ENCODE results near the gene NFILZ.

Gene NFILZ, protein sequence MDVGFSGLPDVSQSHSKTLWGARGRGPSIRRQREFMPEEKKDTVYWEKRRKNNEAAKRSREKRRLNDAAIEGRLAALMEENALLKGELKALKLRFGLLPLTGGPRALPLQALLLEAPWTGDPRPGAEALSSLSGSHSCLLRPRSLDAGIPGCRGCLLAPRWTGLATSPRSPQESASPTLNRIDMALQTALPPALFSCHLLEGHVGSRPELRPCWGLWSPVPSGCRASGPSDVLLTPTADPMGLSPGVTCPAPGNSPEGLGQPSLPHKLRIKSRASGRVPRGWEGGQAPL

DNA sequence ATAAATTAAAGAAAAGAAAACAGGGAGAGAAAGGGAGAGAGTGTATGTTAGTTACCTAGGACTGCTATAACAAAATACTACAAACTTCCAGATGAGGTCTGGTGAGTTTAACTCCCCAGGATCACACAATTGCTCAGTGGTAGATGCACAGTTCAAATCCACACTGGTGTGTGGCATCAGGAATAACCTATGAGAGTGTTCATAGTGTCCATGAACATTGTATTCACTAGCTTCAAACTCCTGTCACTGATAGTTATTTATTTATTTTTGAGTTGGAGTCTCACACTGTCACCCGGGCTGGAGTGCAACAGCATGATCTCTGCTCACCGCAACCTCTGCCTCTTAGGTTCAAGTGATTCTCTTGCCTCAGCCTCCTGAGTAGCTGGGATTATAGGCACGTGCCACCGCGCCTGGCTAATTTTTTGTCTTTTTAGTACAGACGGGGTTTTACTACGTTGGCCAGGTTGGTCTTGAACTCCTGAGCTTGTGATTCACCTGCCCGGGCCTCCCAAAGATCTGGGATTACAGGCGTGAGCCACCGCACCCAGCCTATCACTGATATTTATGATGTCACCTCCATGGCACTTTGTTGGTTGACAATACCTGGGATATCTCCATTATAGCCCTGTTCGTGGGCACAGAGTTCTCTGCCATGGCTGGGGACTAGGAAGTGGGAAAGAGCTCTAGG, at the start of gene NFILZ:
TSS of gene NFILZ (plus strand) at position 638 of the 688 bp plus-strand sequence. CDS start 46,133 bp downstream, outside the sequence.
- no peak for FAIRE-seq

DNA sequence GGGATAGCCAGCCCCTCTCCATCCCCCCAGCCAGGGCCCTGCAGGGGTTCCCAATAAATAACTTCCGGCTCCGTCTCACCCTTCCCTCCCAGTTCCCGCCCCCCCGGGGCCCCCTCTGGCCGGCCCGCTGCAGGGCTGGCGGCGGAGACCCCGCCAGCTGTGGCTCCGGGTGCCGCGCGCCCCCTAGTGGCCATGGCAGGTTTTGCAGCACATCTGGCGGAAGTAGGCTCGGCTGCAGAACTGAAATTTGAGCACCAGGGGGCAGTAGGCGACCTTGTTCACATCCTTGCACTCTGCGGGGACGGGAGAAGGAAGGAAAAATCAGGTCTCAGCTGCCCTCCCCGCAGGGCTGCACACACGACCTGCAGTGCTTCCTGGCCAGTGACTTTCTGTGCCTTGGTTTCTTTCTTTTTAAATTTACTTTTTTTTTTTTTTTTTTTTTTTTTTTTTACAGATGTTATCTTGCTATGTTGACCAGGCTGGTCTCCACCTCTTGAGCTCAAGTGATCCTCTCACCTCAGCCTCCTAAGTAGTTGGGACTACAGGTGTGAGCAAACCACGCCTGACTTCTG, 49.6 kb upstream of the NFILZ start:
- peak; percentile 57 for FAIRE-seq

DNA sequence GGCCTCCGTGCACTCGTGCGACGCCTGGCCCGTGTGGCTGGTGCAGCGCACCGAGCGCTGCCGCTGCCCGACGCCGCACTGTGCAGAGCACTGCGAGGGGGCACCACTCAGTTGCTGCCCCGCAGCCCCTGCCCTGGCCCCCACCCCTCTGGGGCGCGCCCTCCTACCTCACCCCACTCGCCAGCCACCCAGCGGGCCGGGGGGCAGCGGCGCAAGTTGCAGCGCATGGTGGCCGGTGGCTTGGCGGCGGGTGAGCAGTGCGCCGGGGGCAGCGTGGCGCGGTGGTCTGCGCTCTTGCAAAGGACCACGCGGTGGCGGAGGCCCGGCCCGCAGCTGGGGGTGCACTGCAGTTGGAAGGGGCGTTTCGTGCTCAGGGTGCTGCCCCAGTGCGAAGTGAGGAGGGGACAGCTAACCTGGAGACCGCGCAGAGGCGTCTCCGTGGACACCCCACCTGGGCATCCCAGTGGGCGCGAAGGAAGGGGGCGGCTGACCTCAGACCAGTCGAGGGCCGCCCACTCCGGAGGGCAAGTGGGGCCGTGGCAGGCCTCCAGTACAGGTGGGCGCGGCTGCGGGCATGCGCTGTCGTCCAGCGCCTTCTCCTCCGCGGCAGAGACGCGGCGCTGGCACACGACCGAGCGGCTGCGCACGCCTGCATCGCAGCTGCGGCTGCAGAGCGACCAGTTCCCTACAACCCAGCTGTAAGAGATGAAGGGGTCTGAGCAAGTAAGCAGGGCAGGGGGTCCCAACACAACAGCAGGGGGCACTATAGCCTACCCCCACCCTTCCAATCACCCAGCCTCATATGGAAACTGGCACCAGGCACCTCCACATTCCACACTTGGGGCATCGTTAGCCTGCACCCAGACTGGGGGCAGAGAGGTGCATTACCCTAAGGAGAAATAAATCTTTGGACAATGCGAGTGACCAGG, 45.2 kb upstream of the NFILZ start:
- no peak for FAIRE-seq

DNA sequence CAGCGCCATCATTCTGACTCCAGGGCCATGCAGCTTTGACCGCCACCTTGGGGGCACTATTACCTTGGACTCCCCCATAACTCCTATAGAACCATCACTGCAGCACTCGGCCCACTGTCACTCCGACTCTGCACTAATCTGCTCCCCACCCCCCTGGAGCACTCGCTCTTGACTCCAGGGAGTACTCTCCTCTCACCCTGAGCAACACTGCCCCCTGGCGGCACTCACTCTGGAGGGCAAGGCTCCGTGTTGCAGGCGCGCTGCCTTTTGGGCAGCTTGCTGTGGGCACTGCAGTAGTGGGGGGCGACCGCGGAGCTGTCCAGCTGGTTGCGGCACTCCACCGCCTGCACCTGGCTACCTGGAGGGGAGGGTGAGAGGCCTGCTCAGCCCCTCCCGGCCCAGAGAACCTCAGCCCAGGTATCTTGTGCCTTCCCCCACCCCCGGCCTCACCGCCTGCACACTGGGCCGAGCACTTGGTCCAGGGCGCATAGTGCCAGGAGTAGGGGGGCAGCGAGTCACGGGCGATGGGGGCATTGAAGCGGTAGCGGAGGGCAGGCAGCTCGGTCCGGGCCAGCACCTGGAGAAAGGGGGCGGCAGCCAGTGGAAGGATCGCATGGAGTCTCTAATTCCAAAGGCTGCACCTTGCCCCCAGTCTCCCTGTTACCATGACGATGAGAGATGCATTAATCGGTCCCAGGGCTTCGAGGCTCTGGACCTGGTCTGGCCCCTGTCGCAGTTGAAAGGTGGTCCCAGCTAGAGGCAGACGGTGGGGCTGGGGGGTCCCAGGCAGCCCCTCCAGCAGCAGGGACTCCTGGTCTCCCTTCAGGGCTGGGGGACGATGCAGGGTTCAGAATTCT, 44.3 kb upstream of the NFILZ start:
- FAIRE-seq, result no peak

DNA sequence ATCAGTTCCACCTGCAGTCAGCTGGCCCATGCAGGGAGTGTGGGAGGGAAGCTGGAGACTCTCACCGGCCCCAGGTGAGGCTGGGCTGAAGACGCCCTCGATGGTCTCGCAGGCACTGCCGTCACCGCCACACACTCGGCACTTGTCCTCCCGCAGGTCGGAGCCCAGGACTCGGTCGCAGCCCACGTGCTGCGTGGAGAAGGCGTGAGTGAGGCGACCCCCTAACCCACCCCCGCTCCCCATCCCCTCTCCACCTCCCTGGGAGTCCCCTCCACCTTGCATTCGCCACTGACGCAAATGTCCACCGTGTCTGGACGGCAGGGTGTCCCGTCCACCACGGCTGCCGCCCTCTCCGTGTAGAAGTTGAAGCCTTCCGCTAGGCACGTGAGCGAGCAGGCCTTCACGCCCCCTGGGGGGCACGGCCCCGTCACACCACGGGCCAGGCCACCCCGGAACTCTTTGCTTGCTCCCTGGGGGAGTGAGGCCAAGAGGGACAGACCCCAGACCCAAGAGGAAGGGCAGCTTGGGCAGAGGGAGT, 41.2 kb upstream of the NFILZ start:
- FAIRE-seq, result no peak

DNA sequence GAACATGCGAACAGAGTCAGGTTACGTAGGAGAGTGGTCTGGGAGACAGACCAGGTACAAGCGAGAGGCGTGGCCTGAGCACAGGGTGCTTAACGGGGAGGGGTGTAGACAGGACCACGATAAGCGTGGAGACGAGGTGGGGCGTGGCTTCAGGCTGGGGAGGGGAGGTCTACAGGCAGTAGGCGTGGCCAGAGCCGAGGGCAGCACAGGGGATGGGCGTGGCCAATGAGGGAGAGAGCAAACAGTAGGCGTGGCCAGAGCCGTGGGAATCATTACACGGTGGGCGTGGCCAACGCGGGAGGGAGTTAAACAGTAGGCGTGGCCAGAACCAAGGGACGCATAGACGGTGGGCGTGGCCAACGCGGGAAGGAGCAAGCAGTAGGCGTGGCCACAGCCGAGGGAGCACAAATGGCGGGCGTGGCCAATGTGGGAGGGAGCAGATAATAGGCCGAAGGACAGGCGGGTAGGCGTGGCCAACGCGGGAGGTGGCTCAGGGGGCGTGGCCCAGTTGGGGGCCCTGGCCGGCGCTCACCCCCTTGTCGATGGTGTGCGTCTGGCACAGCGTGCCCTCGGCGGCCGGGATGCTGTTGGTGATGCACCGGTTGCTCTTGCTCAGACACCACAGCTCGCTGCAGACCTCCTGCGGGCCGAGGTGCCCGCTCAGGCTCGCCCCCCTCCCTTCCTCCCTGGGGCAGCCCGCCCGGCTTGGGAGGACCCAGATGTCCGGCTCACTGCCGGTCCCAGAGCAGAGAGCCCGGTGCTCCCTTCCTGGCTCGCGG, 38.0 kb upstream of the NFILZ start:
- peak; percentile 91 for FAIRE-seq

DNA sequence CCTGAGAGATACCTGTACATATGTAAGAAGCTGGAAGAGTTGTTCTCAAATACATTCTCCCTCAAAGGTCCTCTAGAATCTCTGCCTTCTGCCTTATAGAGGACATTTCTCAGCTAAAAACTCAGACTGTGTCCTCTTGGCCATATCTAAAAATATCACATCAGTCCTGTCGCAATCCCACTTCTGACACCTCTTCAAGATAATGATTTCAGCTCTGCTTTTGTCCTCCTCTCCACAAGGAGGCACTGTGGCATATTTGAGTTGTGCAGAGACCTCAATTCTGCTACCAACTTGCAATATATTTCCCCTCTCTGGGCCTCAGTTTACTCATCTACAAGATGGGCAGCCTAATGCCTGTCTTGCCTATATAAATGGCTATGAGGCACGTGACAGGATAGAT, 36.5 kb upstream of the NFILZ start:
- no peak for FAIRE-seq

DNA sequence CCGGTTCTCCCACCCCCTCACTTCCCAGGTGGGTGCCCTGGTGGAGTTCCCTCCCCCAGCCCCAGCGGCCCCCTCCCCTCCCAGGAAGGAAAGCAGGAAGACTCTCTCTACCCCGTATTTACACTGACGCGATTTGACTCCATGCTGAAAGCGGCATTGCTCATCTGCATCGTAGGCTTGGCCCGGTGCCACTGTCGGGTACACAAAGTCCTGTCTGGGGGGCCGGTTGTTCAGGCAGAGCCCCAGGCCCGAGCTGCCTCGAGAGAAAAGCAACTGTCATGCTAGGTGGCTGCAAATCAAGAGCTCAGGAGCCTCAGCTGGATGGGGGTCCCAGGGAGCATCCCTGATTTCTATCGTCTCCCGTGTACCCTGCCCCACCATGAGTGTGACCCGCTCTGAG, 34.8 kb upstream of the NFILZ start:
- FAIRE-seq, result no peak

DNA sequence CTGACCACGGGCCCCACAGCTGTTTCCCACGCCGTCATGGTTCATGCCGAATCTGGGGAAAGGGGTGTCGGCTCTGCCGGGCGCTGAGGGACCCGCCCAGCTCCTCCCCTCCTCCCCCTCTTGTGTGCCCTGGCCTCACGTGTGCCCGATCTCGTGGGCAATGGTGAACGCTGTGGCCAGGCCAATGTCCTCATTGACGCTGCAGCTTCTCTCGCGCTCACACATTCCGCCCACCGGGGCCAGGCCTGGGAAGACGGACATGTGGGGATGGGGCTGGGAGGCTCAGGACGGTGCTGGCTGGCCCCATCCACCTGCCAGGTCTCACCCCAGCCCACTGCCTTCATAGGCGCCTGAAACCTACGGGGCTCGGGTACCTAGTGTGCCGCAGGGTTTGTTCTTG, 34.3 kb upstream of the NFILZ start:
- no peak for FAIRE-seq

DNA sequence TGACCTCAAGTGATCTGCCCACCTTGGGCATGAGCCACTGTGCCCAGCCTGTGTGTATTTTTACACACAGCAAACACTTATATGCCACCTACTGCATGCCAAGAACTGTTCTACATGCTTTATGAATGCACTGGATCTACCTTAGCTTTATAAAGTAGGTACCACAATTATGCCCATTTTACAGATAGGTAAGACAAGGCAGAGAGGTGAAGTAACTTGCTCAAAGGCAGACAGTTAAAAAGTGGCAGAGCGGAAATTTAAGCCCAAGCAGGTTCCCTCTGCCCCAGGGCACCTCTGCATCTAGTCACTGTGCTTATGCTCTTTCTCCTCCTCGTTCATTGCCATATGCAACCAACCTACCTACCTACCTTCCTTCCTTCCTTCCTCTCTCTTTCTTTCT, 30.4 kb upstream of the NFILZ start:
- no peak for FAIRE-seq

DNA sequence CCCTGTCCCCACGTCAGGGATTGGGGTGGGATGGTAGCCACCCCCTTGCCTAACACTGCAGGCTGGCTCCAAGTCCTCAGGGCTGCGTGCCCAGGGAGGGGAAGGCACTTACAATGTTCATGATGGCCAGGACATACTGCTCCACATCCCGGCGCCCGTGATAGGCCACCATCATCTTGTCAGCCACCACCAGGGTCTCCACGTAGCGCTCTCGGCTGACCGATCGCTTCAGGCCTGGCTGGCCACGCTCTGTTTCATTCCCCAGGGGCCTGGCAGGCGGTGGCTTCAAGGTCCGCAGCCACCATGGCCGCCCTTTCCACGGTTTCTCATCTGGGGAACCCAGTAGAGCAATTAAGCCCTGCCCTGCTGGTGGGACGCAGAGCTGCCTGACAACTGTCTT, 29.6 kb upstream of the NFILZ start:
- FAIRE-seq, result no peak

DNA sequence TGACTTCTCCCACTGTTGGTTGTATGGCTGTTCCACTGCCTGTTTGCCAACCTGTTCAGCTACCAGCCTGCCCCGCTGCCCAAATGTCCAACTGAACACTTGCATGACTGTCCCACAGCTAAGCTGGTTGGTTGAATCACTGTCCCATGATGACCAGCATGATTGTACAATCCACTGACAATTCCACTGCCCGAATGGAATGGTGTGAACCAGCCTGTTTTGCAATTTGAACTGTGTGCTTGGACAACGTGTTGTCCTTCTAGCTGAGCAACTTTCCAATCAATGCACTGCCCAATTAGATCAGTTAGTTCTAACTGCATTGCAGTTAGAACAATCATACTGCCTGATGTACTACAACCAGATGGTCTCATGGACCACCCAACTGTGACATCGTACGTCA, 28.6 kb upstream of the NFILZ start:
- FAIRE-seq, result no peak

DNA sequence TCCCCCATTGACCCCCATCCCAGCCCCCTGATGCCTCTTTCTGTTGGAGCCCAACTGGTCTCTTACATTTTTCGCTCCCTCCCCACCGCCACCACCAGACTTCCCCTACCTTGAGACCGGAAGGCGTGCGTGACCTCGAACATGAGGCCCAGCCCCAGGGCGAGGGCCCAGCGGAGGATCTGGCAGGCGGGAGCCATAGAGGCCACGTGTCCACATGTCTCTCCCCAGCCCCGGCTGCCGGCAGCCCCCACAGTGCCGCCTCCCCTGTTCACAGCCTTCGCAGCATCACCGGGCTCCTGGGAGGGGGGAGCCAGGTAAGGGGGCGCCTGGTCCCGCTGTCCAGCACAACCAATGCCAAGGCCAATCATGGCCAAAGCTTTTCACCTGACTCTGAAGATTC, 24.9 kb upstream of the NFILZ start:
- FAIRE-seq, result no peak

DNA sequence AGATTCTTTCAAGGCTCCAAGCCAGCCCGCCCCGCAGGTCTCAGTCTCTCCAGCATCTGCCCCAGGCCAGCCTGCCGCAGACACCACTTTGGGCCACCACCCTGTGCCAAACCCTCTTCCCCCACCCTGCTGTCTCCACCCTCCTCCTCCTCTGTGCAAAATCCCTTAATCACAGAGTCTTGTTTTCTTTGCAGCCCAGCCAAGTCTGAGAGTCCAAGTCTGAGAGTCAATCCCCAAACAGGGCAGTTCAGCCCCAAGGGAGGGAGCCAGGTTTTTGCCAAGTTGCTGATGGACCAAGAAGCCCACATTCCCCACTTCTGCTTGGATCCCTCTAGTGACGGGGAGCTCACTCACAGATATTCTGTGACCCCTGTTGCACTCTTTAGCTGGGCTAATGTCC, 23.0 kb upstream of the NFILZ start:
- no peak for FAIRE-seq

DNA sequence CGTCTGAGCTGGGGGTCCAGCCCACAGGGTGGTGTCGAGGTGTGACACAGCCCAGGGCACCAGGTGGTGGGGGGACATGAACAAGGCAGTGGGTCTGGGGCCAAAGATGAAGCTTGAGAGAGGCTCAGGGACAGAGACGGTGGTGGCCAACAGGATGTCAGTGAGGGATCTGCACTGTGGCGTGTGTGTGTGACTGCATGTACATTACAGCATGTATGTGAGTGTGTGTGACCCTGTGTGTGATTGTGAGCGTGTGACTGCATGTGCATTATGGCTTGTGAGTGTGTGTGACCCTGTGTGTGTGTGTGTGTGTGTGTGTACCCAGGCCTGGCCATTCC, 21.5 kb upstream of the NFILZ start:
- FAIRE-seq, result no peak

DNA sequence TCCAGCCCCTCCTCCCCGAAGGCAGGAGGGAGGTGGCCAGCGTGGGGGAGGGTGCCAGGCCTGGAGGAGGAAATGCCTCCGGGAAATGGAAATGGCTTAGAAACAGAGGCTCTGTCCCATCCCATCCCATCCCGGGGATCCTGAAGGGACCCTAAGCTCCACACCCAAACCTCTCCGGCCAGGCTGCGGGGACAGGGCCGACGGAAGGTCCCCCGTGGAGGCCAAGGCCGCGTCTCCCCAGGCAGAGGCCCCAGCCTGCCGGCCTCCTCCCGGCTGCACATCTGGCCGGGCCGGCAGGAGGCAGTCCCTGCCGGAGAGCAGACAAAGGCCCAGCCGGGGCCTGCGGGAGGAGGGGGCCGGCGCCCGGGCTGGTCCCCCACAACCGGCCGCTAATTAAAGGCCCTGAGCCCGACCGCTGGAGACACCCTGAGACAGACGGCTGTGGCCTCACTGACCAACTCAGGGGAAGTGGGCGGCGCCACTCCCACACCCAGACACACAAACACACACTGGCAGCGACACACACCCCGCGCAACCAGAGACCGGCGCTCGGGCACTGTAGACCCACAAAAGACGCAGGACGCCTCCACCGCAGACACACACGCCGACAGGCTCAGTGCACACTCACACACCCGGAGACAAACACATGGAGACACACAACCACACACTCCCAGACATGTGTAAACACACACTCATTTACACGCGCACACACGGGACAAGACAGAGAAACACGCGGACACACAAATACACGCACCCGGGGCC, 21.0 kb upstream of the NFILZ start:
- no peak for FAIRE-seq

DNA sequence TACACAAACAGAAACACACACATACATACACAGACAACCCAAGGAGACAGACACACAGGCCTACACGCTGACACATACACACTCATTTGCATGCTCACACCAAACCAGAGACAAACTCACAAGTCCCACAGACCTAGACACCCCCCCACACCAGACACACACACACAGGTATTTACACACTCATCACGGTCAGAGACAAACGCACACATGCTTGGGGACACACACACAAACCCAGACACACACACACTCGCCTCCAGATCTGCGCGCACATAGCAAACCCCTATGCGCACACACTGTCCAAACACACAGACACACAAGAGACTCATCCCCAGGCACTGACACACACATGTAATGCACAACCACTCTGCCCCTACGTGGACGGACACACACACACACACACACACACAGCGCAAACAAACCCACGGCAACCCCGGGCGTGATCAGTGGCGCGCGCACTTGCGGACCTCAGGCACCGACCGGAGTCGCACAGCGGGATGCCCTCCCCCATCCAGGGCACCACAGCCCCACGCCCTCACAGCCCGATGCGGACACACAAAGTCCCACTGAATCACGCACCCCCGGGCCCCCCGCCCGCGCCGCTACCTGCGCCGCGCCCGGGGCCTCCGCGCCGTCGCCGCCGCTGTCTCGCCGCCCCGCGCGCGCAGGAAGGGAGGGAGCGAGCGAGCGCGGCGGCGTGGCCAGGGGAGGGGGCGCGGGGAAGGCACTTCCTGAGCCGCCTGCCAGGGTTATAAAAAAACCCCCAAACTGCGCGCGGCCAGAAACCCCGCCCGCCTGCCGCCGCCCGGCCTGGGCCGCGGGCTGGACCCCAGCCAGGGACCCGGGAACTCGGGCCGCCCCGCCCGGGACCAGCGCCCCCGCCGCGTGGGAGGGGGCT, 20.1 kb upstream of the NFILZ start, which contains the start of gene ADAMTS10:
TSS of gene ADAMTS10 (minus strand) at position 675 of the 895 bp plus-strand sequence. CDS start 5,005 bp downstream, outside the sequence.
- FAIRE-seq, result no peak

DNA sequence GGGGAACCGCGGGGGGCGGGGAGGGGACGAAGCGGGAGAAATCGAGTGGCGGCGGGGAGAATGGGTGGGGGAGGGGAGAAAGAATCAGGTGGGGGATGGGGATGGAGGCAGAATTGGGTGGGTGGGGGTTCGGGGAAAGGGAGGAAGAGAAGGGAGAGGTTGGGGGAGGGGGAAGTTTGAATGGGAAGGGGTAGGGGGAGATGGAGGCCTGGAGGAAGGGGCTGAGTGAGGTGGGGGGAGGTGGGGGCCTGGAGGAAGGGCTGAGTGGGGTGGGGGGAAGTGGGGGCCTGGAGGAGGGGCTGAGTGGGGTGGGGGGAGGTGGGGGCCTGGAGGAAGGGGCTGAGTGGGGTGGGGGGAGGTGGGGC, 19.5 kb upstream of the NFILZ start:
- FAIRE-seq, result no peak

DNA sequence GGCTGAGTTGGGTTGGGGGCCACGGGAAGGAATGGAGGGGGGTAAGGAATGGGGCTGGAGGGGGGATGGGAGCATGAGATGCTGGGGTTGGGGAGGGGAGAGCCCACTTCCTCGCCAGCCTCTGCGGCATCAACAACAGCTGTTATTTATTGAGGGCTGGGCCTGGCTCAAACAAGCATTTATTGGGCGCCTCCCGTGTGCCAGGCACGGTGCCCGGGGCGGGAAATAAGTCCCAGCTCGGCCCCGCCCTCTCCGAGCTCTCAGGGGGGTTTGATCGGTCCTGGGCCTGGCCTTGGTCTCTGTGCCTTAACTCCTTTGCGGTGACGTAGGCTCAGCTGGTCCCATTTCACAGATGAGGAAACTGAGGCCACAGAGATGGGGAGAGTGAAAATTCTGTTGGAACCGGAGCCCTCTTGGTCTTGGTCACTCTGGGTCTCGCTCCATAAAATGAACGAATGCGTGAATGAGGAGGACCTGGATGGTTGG, 19.0 kb upstream of the NFILZ start:
- no peak for FAIRE-seq

Data from endometrium (tissue), 2 donors.